K562 (cell line): ENCODE data around the gene KAZALD1. TPM values are rescaled to one million over a fixed set of nuclear protein-coding genes. Genes with fewer than 3 reads are reported as not detected.
A peak's percentile ranks its signal among the peaks of the same experiment; 100 is the strongest.

Experiments
- ATF6 ChIP-seq: sonication (generic); formaldehyde crosslinking; IDR thresholded peaks from 2 replicates; pipeline ENCODE4 v1.4.0; 2020; ENCODE audit warnings: mild to moderate bottlenecking, missing genetic modification reagents
- C11orf30 ChIP-seq: fragments of 450-650 bp; IDR thresholded peaks from 2 replicates; pipeline ENCODE4 v1.6.1; 2016; ENCODE audit warnings: low read depth, mild to moderate bottlenecking
- DMBX1 ChIP-seq: fragments of 250-450 bp; sonication (Bioruptor Pico); IDR thresholded peaks from 2 replicates; pipeline ENCODE4 v1.8.0; 2022; ENCODE audit warnings: inconsistent platforms, mild to moderate bottlenecking, moderate library complexity, borderline replicate concordance
- EP300 ChIP-seq: IDR thresholded peaks from 2 replicates; pipeline ENCODE4 v1.6.1; 2012; ENCODE audit warnings: low read length, improper control_type of control experiment
- ETS2 ChIP-seq: IDR thresholded peaks from 2 replicates; pipeline ENCODE4 v1.6.1; 2016; ENCODE audit warnings: borderline replicate concordance, missing genetic modification characterization, mild to moderate bottlenecking, moderate library complexity, missing compliant biosample characterization; ENCODE audit not compliant: poor library complexity, severe bottlenecking
- ID3 ChIP-seq, 2 experiments: fragments of 250-450 bp in 1 of 2; fragments of 450-650 bp in 1 of 2; sonication (Bioruptor Pico) in 1 of 2; IDR thresholded peaks; 2 replicates each; pipeline versions ENCODE4 v1.6.1 to v1.8.0; 2016 to 2021; ENCODE audit warnings: mild to moderate bottlenecking in 2 of 2, moderate library complexity in 2 of 2, missing compliant biosample characterization in 1 of 2, missing genetic modification characterization in 1 of 2
- MYNN ChIP-seq, 2 experiments: sonication (generic); formaldehyde crosslinking in 1 of 2; IDR thresholded peaks; 2 replicates each; pipeline versions ENCODE4 v1.5.0 to v1.6.1; 2016 to 2020; ENCODE audit warnings: antibody characterized with exemption in 1 of 2, missing genetic modification reagents in 1 of 2
- NR2C2 ChIP-seq, 2 experiments: fragments of 200-800 bp in 1 of 2; sonication (Bioruptor generic) in 1 of 2; sonication (generic) in 1 of 2; formaldehyde crosslinking in 1 of 2; IDR thresholded peaks; 2 replicates each; pipeline versions ENCODE4 v1.6.1 to v1.8.0; 2016 to 2022; ENCODE audit warnings: mild to moderate bottlenecking in 1 of 2, missing compliant biosample characterization in 1 of 2, missing genetic modification characterization in 1 of 2, missing genetic modification reagents in 1 of 2
- NRF1 ChIP-seq, 2 experiments: fragments of 450-650 bp; IDR thresholded peaks in 1 of 2; conservative IDR thresholded peaks in 1 of 2; 2 replicates each; pipeline ENCODE4 v1.6.1; 2014; ENCODE audit warnings: mild to moderate bottlenecking in 2 of 2
- PCBP1 ChIP-seq: fragments of 200-400 bp; formaldehyde crosslinking; IDR thresholded peaks from 2 replicates; pipeline ENCODE4 v1.6.1; 2018; ENCODE audit warnings: mild to moderate bottlenecking, low read depth, low read length; ENCODE audit not compliant: poor library complexity, severe bottlenecking
- PHB ChIP-seq: fragments of 250-450 bp; sonication (Bioruptor Pico); IDR thresholded peaks from 2 replicates; pipeline ENCODE4 v1.5.0; 2021
- SFPQ ChIP-seq: fragments of 200-400 bp; formaldehyde crosslinking; IDR thresholded peaks from 2 replicates; pipeline ENCODE4 v1.6.1; 2017; ENCODE audit warnings: mild to moderate bottlenecking, low read depth, low read length, moderate library complexity
- SIRT6 ChIP-seq: IDR thresholded peaks from one replicate; pipeline ENCODE4 v1.6.1; 2012; ENCODE audit warnings: low read depth, mild to moderate bottlenecking, control low read depth, inconsistent platforms, low read length, moderate library complexity
- SP1 ChIP-seq: sonication (generic); formaldehyde crosslinking; IDR thresholded peaks from 2 replicates; pipeline ENCODE4 v1.8.1; 2022; ENCODE audit warnings: mild to moderate bottlenecking, missing genetic modification reagents
- SRSF9 ChIP-seq: fragments of 200-400 bp; formaldehyde crosslinking; IDR thresholded peaks from 2 replicates; pipeline ENCODE4 v1.6.1; 2017; ENCODE audit warnings: low read depth, low read length, borderline replicate concordance
- THAP12 ChIP-seq: fragments of 250-450 bp; sonication (Bioruptor Pico); IDR thresholded peaks from 2 replicates; pipeline ENCODE4 v1.9.0; 2021; ENCODE audit warnings: mild to moderate bottlenecking, inconsistent platforms
- ZNF512 ChIP-seq: IDR thresholded peaks from 2 replicates; pipeline ENCODE4 v1.6.1; 2016; ENCODE audit warnings: missing genetic modification characterization, missing compliant biosample characterization
- polyA plus RNA-seq, 8 experiments: library from polyadenylated mRNA; depleted of rRNA in 4 of 8; stranded (reverse) in 5 of 8; unstranded in 3 of 8; fragments of >200 nt; fragmentation: Nextera tagmentation in 2 of 8; fragmentation: Illumina TruSeq in 1 of 8; extraction: Ambion mirVana in 2 of 8; extraction: Trizol in 1 of 8; gene quantifications; 2 replicates each; pipeline versions ENCODE4 v1.2.1 to v1.2.3, GENCODE V29; 2011 to 2014; ENCODE audit warnings: inconsistent platforms in 1 of 8, missing spikeins in 1 of 8
- total RNA-seq, 7 experiments: library from RNA; depleted of rRNA in 6 of 7; stranded (reverse); fragments of >200 nt in 6 of 7; fragmentation: Illumina TruSeq in 2 of 7; extraction: Trizol in 2 of 7; gene quantifications; 2 replicates each; pipeline versions ENCODE4 v1.2.1 to v1.2.3, GENCODE V29; 2011 to 2021; ENCODE audit warnings: low replicate concordance in 1 of 7

The KAZALD1 gene
- total and polyA plus RNA-seq, 9 of the 15 experiments (the other 6 are each of a cell fraction or from before 2014, with no cell fraction given): 0.15 to 10.0 (median 4.9) TPM

- TF ChIP-seq PCBP1 (peak; percentile 81), ZNF512 (tag) (no peak), SRSF9 (no peak), SIRT6 (no peak), EP300 (peak; percentile 5; the same call in 1 of the 2 replicates), ID3 (CRISPR knock-in tag; IDR thresholded peaks at IDR 0.05) (no peak), ID3 (tag; IDR thresholded peaks at IDR 0.05) (no peak), PHB (CRISPR knock-in tag) (no peak), NR2C2 (CRISPR knock-in tag; IDR thresholded peaks at IDR 0.05) (no peak), NR2C2 (tag; IDR thresholded peaks at IDR 0.05) (peak; percentile 25; the same call in 1 of the 2 replicates), MYNN (IDR thresholded peaks at IDR 0.05) (no peak), MYNN (CRISPR knock-in tag; IDR thresholded peaks at IDR 0.05) (no peak), ATF6 (CRISPR knock-in tag) (peak; percentile 34; the same call in 1 of the 2 replicates), DMBX1 (CRISPR knock-in tag) (0 out of 2 replicates have a peak, but pooled peaks have one; percentile 44), THAP12 (CRISPR knock-in tag) (peak; percentile 19; the same call in 1 of the 2 replicates), ETS2 (no peak), SP1 (CRISPR knock-in tag) (peak; percentile 74; the same call in 1 of the 2 replicates), SFPQ (no peak), C11orf30 (no peak), NRF1 (conservative IDR thresholded peaks at IDR 0.05 in 1 of 2, IDR thresholded peaks at IDR 0.05 in 1 of 2) (peak; percentile 95 to 96)
These were observed 702 bp upstream of the KAZALD1 start (continued) for GRCh38 chr10:101060951-101061623.
